B cell (primary cell): ENCODE data around the gene RNF39. TPM values are rescaled to one million over a fixed set of nuclear protein-coding genes. Genes with fewer than 3 reads are reported as not detected.
"Not testable (repeated sequence)": the region's sequence is repeated elsewhere in the genome, so short reads cannot be mapped to it uniquely, and the experiment has no call there.

Source experiments
- ATAC-seq: fragments of 200-7000 bp; cut with Tn5 transposase; one replicate; pipeline ENCODE4 v1.10.0; 2021; ENCODE audit warnings: low read depth, mild to moderate bottlenecking, moderate number of reproducible peaks, moderate library complexity
- CTCF ChIA-PET: fragments of 350-600 bp; sonication (Branson Sonifier 250); formaldehyde crosslinking; loops from one replicate; lab custom pipeline; 2021; ENCODE audit warnings: antibody characterized with exemption, inconsistent platforms; lab: Charles Lee
- POLR2A ChIA-PET: fragments of 350-600 bp; sonication (Branson Sonifier 250); formaldehyde crosslinking; loops from one replicate; lab custom pipeline; 2021; ENCODE audit warnings: antibody characterized with exemption; lab: Charles Lee
- DNase-seq: peaks from one replicate; pipeline ENCODE4 v3.0.0; 2013
- H2AFZ ChIP-seq: 2 replicates; pipeline ENCODE4 v1.6.1; 2012; ENCODE audit warnings: mild to moderate bottlenecking, low read depth, low read length; ENCODE audit not compliant: insufficient read depth, poor library complexity, severe bottlenecking
- H3K27ac ChIP-seq, 2 donors: 1 replicate in 1 of 2; 2 replicates in 1 of 2; pipeline ENCODE4 v1.5.1; 2012 to 2013; ENCODE audit warnings: low read length in 2 of 2, mild to moderate bottlenecking in 2 of 2, moderate library complexity in 1 of 2
- H3K27me3 ChIP-seq, 4 experiments: fragments of 200-600 bp in 1 of 4; sonication (generic) in 1 of 4; replicated peaks in 1 of 4; 1 replicate in 2 of 4; 2 replicates in 2 of 4; pipeline versions ENCODE4 v1.6.1 to v1.7.0; 2013 to 2016; ENCODE audit warnings: low read length in 3 of 4, mild to moderate bottlenecking in 2 of 4, mixed read lengths in 1 of 4, moderate library complexity in 1 of 4; ENCODE audit not compliant: insufficient read depth in 4 of 4, control insufficient read depth in 3 of 4; ENCODE audit errors: control extremely low read depth in 1 of 4
- H3K36me3 ChIP-seq, 2 experiments: replicated peaks in 1 of 2; 1 replicate in 1 of 2; 2 replicates in 1 of 2; pipeline versions ENCODE4 v1.6.1 to v1.7.1; 2013; ENCODE audit warnings: low read length in 1 of 2; ENCODE audit not compliant: insufficient read depth in 2 of 2, control insufficient read depth in 1 of 2; ENCODE audit errors: control extremely low read depth in 1 of 2, extremely low read depth in 1 of 2
- H3K4me1 ChIP-seq, 2 donors: fragments of 200-600 bp in 1 of 2; sonication (generic) in 1 of 2; 1 replicate in 1 of 2; 2 replicates in 1 of 2; pipeline versions ENCODE4 v1.5.1 to v1.6.1; 2013 to 2017; ENCODE audit warnings: low read length in 2 of 2; ENCODE audit not compliant: control insufficient read depth in 2 of 2, insufficient read depth in 2 of 2
- H3K4me2 ChIP-seq: replicated peaks from 2 replicates; pipeline ENCODE3; 2012; ENCODE audit warnings: mild to moderate bottlenecking, low read depth, low read length; ENCODE audit not compliant: poor library complexity, severe bottlenecking
- H3K4me3 ChIP-seq, 5 experiments: fragments of 200-600 bp in 1 of 5; sonication (generic) in 1 of 5; 1 replicate in 3 of 5; 2 replicates in 2 of 5; pipeline versions ENCODE4 v1.5.1 to v1.7.0; 2011 to 2016; ENCODE audit warnings: low read length in 4 of 5, mild to moderate bottlenecking in 4 of 5, low read depth in 2 of 5, control low read depth in 1 of 5, moderate library complexity in 1 of 5; ENCODE audit not compliant: insufficient read depth in 1 of 5; ENCODE audit errors: control extremely low read depth in 1 of 5, extremely low read depth in 1 of 5
- H3K79me2 ChIP-seq: fragments of 200-600 bp; sonication (generic); one replicate; pipeline ENCODE4 v1.6.0; 2016; ENCODE audit warnings: low read length; ENCODE audit not compliant: control insufficient read depth, insufficient read depth
- H3K9ac ChIP-seq: fragments of 200-600 bp; sonication (generic); 2 replicates; pipeline ENCODE4 v1.6.1; 2017; ENCODE audit warnings: mild to moderate bottlenecking, low read length, moderate library complexity
- H3K9me3 ChIP-seq, 3 donors: one replicate each; pipeline versions ENCODE4 v1.6.1 to v1.7.1; 2013; ENCODE audit warnings: low read length in 2 of 3; ENCODE audit not compliant: control insufficient read depth in 2 of 3, insufficient read depth in 1 of 3; ENCODE audit errors: control extremely low read depth in 1 of 3
- H4K20me1 ChIP-seq: 2 replicates; pipeline ENCODE4 v1.6.0; 2012; ENCODE audit warnings: mild to moderate bottlenecking, low read length; ENCODE audit not compliant: insufficient read depth, control insufficient read depth, poor library complexity, severe bottlenecking
- H3K27ac Mint-ChIP-seq: one replicate; pipeline ENCODE4 v1.8.0; 2021; ENCODE audit warnings: mixed read lengths
- H3K27me3 Mint-ChIP-seq: one replicate; pipeline ENCODE4 v1.8.0; 2021; ENCODE audit warnings: mixed read lengths
- H3K4me1 Mint-ChIP-seq: one replicate; pipeline ENCODE4 v1.8.0; 2021; ENCODE audit warnings: mixed read lengths
- H3K4me3 Mint-ChIP-seq: one replicate; pipeline ENCODE4 v1.8.0; 2021; ENCODE audit warnings: mixed read lengths
- H3K9me3 Mint-ChIP-seq: one replicate; pipeline ENCODE4 v1.8.0; 2022; ENCODE audit warnings: mixed read lengths; ENCODE audit not compliant: insufficient read depth
- EZH2 ChIP-seq: IDR thresholded peaks from 2 replicates; pipeline ENCODE4 v1.6.1; 2012; ENCODE audit warnings: borderline replicate concordance, low read depth, mild to moderate bottlenecking, moderate library complexity, low read length; ENCODE audit not compliant: insufficient read depth, poor library complexity, severe bottlenecking
- WGBS: methylation state at CpG from one replicate; pipeline ENCODE4 v1.1.5; 2013; ENCODE audit warnings: missing lambda C conversion rate; ENCODE audit not compliant: insufficient coverage; 5-methylcytosine and 5-hydroxymethylcytosine counted together
- intact Hi-C: fragments of 100-400 bp; cut with micrococcal nuclease; formaldehyde crosslinking; loops from one replicate; pipeline ENCODE4 v1.10.0; 2022
- polyA plus RNA-seq: library from polyadenylated mRNA; depleted of rRNA; stranded (reverse); fragments of >200 nt; gene quantifications from 2 replicates; pipeline ENCODE4 v1.2.3, GENCODE V29; 2012
- total RNA-seq, 2 donors: library from RNA; stranded (reverse); fragments of 120-200 nt in 1 of 2; gene quantifications; 1 replicate in 1 of 2; 2 replicates in 1 of 2; pipeline versions ENCODE4 v1.2.3 to v1.2.4, GENCODE V29; 2013 to 2022
- TF ChIP-seq, protein P1 (sequence below): fragments of 200-600 bp; IDR thresholded peaks from one replicate; pipeline ENCODE4 v1.8.0; 2022; ENCODE audit warnings: antibody characterized with exemption, mild to moderate bottlenecking

Gene RNF39
- total and polyA plus RNA-seq, 2 donors (not counting 1 experiment from before 2014, with no cell fraction given): not detected

DNA sequence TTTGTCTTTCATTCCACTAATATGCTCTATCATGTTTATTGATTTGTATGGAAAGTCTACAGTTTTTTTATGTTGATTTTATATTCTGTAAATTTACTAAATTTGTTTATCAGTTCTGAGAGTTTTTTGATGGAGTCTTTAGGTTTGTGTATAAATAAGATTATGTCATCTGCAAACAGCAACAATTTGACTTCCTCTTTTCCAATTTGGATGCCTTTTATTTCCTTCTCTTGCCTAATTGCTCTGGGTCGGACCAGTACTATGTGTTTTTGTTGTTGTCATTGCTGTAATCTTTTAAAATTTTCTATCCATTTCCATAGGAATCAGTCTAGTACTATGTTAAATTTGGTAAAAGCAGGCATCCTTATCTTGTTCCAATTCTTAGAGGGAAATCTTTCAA is 46.0 kb downstream of the RNF39 start:
- H3K27ac ChIP-seq: no peak overlapping the region
- H3K4me3 Mint-ChIP-seq: no peak overlapping the region
- no peak overlapping the region for H3K9ac ChIP-seq
- no peak for DNase-seq
- ChIA-PET CTCF (interaction anchor here (0.6 kb wide), 1 partner anchor 195 kb away, joined by 4 read pairs; no protein-coding TSS in a partner anchor), POLR2A (no interaction called here)
- no CpG with 5 or more reads among the region's 1 CpG for WGBS
- H3K9me3 ChIP-seq: no peaks in the 10 kb centered on the region
- H4K20me1 ChIP-seq: no peaks in the 10 kb centered on the region
- no peaks in the 10 kb centered on the region for H3K79me2 ChIP-seq
- H3K4me2 ChIP-seq: no peak overlapping the region
- H3K4me1 Mint-ChIP-seq: no peaks in the 10 kb centered on the region
- H3K27me3 ChIP-seq: no peaks in the 10 kb centered on the region
- H2AFZ ChIP-seq: no peak overlapping the region
- H3K9me3 Mint-ChIP-seq: no peaks in the 10 kb centered on the region
- H3K4me3 ChIP-seq: no peak overlapping the region
- TF ChIP-seq, protein P1, sequence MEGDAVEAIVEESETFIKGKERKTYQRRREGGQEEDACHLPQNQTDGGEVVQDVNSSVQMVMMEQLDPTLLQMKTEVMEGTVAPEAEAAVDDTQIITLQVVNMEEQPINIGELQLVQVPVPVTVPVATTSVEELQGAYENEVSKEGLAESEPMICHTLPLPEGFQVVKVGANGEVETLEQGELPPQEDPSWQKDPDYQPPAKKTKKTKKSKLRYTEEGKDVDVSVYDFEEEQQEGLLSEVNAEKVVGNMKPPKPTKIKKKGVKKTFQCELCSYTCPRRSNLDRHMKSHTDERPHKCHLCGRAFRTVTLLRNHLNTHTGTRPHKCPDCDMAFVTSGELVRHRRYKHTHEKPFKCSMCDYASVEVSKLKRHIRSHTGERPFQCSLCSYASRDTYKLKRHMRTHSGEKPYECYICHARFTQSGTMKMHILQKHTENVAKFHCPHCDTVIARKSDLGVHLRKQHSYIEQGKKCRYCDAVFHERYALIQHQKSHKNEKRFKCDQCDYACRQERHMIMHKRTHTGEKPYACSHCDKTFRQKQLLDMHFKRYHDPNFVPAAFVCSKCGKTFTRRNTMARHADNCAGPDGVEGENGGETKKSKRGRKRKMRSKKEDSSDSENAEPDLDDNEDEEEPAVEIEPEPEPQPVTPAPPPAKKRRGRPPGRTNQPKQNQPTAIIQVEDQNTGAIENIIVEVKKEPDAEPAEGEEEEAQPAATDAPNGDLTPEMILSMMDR: no peak
- no peak for TF ChIP-seq EZH2
- intact Hi-C loops: no loop called here
- no peak for ATAC-seq
- H3K27ac Mint-ChIP-seq: no peak overlapping the region
- peaks cover 0 to 5% of the 10 kb centered on the region in 2 experiments for H3K36me3 ChIP-seq
- H3K4me1 ChIP-seq: no peaks in the 10 kb centered on the region
- no peaks in the 10 kb centered on the region for H3K27me3 Mint-ChIP-seq

GRCh38 chr6:30025186-30025585 is 50.4 kb downstream of the RNF39 start:
- no peak overlapping the region for H3K4me3 Mint-ChIP-seq
- no peak overlapping the region for H2AFZ ChIP-seq
- H3K27me3 ChIP-seq: no peaks in the 10 kb centered on the region
- CTCF ChIA-PET: interaction anchor here (1.2 to 1.9 kb wide), 3 partner anchors 9 to 177 kb away, joined by 3 to 7 read pairs (median 7); no protein-coding TSS in a partner anchor
- peaks cover 7 to 9% of the 10 kb centered on the region in 2 donors for H3K4me1 ChIP-seq
- no peaks in the 10 kb centered on the region for H3K79me2 ChIP-seq
- 100% methylated on average over 1 of the region's 1 CpG for WGBS
- ATAC-seq (no peak), DNase-seq (no peak)
- no peak overlapping the region for H3K9ac ChIP-seq
- no peak overlapping the region for H3K4me2 ChIP-seq
- intact Hi-C loops: no loop called here
- TF ChIP-seq EZH2: no peak
- TF ChIP-seq, protein P1: no peak
- H4K20me1 ChIP-seq: no peaks in the 10 kb centered on the region
- H3K27me3 Mint-ChIP-seq: no peaks in the 10 kb centered on the region
- H3K9me3 Mint-ChIP-seq: no peaks in the 10 kb centered on the region
- H3K4me3 ChIP-seq: no peak overlapping the region
- no peak overlapping the region for H3K27ac Mint-ChIP-seq
- no peaks in the 10 kb centered on the region for H3K36me3 ChIP-seq
- POLR2A ChIA-PET: no interaction called here
- H3K27ac ChIP-seq: no peak overlapping the region
- no peaks in the 10 kb centered on the region for H3K9me3 ChIP-seq
- H3K4me1 Mint-ChIP-seq: peaks cover 8% of the 10 kb centered on the region

- DNase-seq, H4K20me1 ChIP-seq, H3K27ac Mint-ChIP-seq, H2AFZ ChIP-seq, POLR2A ChIA-PET, H3K27ac ChIP-seq, H3K9me3 ChIP-seq, H3K4me2 ChIP-seq, H3K27me3 ChIP-seq, H3K27me3 Mint-ChIP-seq, H3K4me3 Mint-ChIP-seq, H3K4me1 Mint-ChIP-seq, H3K79me2 ChIP-seq, H3K9me3 Mint-ChIP-seq, H3K4me3 ChIP-seq, H3K9ac ChIP-seq, ATAC-seq, H3K36me3 ChIP-seq, intact Hi-C loops: not testable (repeated sequence)
- CTCF ChIA-PET: interaction anchor here (1.2 kb wide), 2 partner anchors 9 to 388 kb away, joined by 3 read pairs; no protein-coding TSS in a partner anchor
- H3K4me1 ChIP-seq: peaks cover 7 to 14% of the 10 kb centered on the region in 2 donors
Measured at GRCh38 chr6:30022712-30023111, 52.9 kb downstream of the RNF39 start.
